WTC11 (cell line): ENCODE data around the gene DHRS7.

Experiments
- JUN ChIP-seq: sonication (generic); formaldehyde crosslinking; IDR thresholded peaks from 2 replicates; pipeline ENCODE4 v1.8.0; 2023; ENCODE audit warnings: mild to moderate bottlenecking, missing genetic modification reagents
- KAT7 ChIP-seq: sonication (generic); formaldehyde crosslinking; IDR thresholded peaks from 2 replicates; pipeline ENCODE4 v1.8.1; 2023; ENCODE audit warnings: missing genetic modification reagents, mild to moderate bottlenecking, borderline replicate concordance
- MYBL2 ChIP-seq: sonication (generic); formaldehyde crosslinking; IDR thresholded peaks from 2 replicates; pipeline ENCODE4 v1.8.1; 2023; ENCODE audit warnings: mild to moderate bottlenecking, moderate library complexity, missing genetic modification reagents
- ZNF121 ChIP-seq: sonication (generic); formaldehyde crosslinking; IDR thresholded peaks from 2 replicates; pipeline ENCODE4 v1.8.0; 2023; ENCODE audit warnings: missing genetic modification reagents
- ZSCAN18 ChIP-seq: fragments of 250-450 bp; sonication (Bioruptor Pico); IDR thresholded peaks from 2 replicates; pipeline ENCODE4 v2.1.2; 2022; ENCODE audit warnings: mild to moderate bottlenecking, moderate library complexity
- TF ChIP-seq, protein P1 (sequence below): fragments of 200-600 bp; IDR thresholded peaks from 2 replicates; pipeline ENCODE4 v1.8.0; 2022; ENCODE audit warnings: antibody characterized with exemption

DNA sequence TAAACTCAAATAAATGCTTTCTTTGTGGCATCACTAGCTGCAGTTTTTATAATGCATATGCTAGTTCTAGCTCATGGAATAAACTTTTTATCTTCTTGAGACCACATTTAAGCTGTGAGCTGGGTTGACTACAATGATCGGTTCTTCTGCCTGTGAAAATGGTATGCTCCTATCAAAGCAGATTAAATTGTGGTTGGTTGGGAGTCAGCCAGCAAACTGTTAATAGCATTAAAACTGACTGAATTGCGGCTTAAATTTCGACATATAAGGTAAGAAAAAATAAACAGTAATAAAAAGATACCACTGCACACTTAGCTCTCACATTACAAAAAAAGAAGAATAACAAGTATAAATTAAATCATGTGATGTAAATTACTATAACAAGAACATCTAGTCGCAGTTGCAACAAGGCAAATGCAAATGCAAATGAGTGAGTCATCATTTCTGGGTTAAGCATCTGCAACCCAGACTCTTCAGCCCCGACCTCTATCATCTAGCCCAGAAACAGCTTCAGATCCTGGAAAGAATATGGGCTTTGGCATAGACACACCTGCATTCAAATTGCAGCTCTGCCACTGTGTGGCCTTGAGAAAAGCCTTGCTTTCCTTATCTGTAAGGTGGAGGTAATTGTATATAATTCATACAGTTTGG, 19.8 kb upstream of the DHRS7 start:
- TF ChIP-seq MYBL2: no peak
- TF ChIP-seq JUN (CRISPR knock-in tag): no peak
- no peak for TF ChIP-seq ZNF121 (CRISPR knock-in tag)
- TF ChIP-seq, protein P1, sequence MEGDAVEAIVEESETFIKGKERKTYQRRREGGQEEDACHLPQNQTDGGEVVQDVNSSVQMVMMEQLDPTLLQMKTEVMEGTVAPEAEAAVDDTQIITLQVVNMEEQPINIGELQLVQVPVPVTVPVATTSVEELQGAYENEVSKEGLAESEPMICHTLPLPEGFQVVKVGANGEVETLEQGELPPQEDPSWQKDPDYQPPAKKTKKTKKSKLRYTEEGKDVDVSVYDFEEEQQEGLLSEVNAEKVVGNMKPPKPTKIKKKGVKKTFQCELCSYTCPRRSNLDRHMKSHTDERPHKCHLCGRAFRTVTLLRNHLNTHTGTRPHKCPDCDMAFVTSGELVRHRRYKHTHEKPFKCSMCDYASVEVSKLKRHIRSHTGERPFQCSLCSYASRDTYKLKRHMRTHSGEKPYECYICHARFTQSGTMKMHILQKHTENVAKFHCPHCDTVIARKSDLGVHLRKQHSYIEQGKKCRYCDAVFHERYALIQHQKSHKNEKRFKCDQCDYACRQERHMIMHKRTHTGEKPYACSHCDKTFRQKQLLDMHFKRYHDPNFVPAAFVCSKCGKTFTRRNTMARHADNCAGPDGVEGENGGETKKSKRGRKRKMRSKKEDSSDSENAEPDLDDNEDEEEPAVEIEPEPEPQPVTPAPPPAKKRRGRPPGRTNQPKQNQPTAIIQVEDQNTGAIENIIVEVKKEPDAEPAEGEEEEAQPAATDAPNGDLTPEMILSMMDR: no peak
- TF ChIP-seq KAT7 (CRISPR knock-in tag): no peak
- TF ChIP-seq ZSCAN18 (CRISPR knock-in tag): no peak
